ENCODE results near the gene ADAM21. TPM values are rescaled to one million over a fixed set of nuclear protein-coding genes. Genes with fewer than 3 reads are reported as not detected.
A peak's percentile ranks its signal among the peaks of the same experiment; 100 is the strongest.

ADAM21 gene
- total and polyA plus RNA-seq, 2 of the 13 experiments (the other 11 are each of a cell fraction or from before 2014, with no cell fraction given): 0.03 to 0.07 TPM

DNA sequence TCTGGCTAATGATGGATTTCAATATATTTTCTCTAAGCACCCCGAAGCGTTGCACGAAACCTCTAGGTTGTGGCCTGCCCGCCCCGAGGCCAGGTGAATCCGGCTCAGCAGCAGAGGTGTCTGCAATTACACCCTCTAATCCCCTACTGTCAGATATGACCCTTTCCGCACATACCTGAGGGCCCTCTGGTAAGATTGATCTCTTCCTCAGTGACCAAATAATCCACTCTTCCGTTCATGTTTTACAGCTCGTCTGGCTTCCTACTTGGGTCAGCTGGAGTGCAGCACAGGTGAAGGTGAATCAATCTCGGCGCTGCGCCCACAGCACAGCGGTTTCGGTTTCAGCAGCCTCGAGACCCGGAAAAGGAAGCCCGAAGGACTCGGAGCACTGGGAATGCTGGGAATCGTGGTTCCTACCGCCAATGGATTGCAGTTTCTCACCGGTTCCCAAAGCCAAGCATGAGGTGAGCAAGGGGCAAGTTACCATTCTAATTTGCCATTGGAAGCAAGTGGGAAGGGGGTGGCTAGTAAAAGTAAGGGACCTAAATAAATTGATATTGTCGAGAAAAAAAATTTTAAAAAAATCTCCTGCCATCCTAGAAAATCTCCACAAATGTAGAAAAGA lies 35.1 kb upstream of the ADAM21 start, which contains the start of gene SYNJ2BP (continued):
- TF ChIP-seq MTA1 (CRISPR knock-in tag; IDR thresholded peaks at IDR 0.05; ENCODE audit: borderline replicate concordance) (no peak), SOX6 (IDR thresholded peaks at IDR 0.05) (no peak), SOX6 (CRISPR knock-in tag; IDR thresholded peaks at IDR 0.05) (peak; percentile 38; the same call in 1 of the 2 replicates), TEAD3 (CRISPR knock-in tag; optimal IDR thresholded peaks at IDR 0.05; ENCODE audit: borderline replicate concordance) (no peak), XBP1 (CRISPR knock-in tag; IDR thresholded peaks at IDR 0.05) (peak; percentile 41; the same call in 1 of the 2 replicates), ELF4 (CRISPR knock-in tag; IDR thresholded peaks at IDR 0.05; ENCODE audit: borderline replicate concordance) (no peak), ZNF879 (CRISPR knock-in tag; IDR thresholded peaks at IDR 0.05) (no peak), SALL1 (CRISPR knock-in tag; IDR thresholded peaks at IDR 0.05) (peak; percentile 78), TGIF2 (CRISPR knock-in tag; IDR thresholded peaks at IDR 0.05) (peak; percentile 80), FOSL2 (CRISPR knock-in tag; IDR thresholded peaks at IDR 0.05) (peak; percentile 55; the same call in 1 of the 2 replicates), PCBP2 (optimal IDR thresholded peaks at IDR 0.05; ENCODE audit: low read depth, low read length, poor library complexity, severe bottlenecking) (no peak), ZNF441 (CRISPR knock-in tag; IDR thresholded peaks at IDR 0.05; ENCODE audit: borderline replicate concordance) (no peak), PLRG1 (conservative IDR thresholded peaks at IDR 0.05) (no peak), IRX3 (CRISPR knock-in tag; IDR thresholded peaks at IDR 0.05; ENCODE audit: borderline replicate concordance, low read depth) (no peak)
- TF ChIP-seq, protein P1, sequence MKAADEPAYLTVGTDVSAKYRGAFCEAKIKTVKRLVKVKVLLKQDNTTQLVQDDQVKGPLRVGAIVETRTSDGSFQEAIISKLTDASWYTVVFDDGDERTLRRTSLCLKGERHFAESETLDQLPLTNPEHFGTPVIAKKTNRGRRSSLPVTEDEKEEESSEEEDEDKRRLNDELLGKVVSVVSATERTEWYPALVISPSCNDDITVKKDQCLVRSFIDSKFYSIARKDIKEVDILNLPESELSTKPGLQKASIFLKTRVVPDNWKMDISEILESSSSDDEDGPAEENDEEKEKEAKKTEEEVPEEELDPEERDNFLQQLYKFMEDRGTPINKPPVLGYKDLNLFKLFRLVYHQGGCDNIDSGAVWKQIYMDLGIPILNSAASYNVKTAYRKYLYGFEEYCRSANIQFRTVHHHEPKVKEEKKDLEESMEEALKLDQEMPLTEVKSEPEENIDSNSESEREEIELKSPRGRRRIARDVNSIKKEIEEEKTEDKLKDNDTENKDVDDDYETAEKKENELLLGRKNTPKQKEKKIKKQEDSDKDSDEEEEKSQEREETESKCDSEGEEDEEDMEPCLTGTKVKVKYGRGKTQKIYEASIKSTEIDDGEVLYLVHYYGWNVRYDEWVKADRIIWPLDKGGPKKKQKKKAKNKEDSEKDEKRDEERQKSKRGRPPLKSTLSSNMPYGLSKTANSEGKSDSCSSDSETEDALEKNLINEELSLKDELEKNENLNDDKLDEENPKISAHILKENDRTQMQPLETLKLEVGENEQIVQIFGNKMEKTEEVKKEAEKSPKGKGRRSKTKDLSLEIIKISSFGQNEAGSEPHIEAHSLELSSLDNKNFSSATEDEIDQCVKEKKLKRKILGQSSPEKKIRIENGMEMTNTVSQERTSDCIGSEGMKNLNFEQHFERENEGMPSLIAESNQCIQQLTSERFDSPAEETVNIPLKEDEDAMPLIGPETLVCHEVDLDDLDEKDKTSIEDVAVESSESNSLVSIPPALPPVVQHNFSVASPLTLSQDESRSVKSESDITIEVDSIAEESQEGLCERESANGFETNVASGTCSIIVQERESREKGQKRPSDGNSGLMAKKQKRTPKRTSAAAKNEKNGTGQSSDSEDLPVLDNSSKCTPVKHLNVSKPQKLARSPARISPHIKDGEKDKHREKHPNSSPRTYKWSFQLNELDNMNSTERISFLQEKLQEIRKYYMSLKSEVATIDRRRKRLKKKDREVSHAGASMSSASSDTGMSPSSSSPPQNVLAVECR (CRISPR knock-in tag; IDR thresholded peaks at IDR 0.05; ENCODE audit: borderline replicate concordance): peak; percentile 85
- TF ChIP-seq, protein P2, sequence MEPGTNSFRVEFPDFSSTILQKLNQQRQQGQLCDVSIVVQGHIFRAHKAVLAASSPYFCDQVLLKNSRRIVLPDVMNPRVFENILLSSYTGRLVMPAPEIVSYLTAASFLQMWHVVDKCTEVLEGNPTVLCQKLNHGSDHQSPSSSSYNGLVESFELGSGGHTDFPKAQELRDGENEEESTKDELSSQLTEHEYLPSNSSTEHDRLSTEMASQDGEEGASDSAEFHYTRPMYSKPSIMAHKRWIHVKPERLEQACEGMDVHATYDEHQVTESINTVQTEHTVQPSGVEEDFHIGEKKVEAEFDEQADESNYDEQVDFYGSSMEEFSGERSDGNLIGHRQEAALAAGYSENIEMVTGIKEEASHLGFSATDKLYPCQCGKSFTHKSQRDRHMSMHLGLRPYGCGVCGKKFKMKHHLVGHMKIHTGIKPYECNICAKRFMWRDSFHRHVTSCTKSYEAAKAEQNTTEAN (CRISPR knock-in tag; conservative IDR thresholded peaks at IDR 0.05): no peak
- TF ChIP-seq, protein P3, sequence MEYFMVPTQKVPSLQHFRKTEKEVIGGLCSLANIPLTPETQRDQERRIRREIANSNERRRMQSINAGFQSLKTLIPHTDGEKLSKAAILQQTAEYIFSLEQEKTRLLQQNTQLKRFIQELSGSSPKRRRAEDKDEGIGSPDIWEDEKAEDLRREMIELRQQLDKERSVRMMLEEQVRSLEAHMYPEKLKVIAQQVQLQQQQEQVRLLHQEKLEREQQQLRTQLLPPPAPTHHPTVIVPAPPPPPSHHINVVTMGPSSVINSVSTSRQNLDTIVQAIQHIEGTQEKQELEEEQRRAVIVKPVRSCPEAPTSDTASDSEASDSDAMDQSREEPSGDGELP (IDR thresholded peaks at IDR 0.05; ENCODE audit: borderline replicate concordance, low read depth): peak; percentile 93
- TF ChIP-seq, protein P4, sequence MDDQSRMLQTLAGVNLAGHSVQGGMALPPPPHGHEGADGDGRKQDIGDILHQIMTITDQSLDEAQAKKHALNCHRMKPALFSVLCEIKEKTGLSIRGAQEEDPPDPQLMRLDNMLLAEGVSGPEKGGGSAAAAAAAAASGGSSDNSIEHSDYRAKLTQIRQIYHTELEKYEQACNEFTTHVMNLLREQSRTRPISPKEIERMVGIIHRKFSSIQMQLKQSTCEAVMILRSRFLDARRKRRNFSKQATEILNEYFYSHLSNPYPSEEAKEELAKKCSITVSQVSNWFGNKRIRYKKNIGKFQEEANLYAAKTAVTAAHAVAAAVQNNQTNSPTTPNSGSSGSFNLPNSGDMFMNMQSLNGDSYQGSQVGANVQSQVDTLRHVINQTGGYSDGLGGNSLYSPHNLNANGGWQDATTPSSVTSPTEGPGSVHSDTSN (CRISPR knock-in tag; IDR thresholded peaks at IDR 0.05; ENCODE audit: borderline replicate concordance): no peak
- TF ChIP-seq, protein P5, sequence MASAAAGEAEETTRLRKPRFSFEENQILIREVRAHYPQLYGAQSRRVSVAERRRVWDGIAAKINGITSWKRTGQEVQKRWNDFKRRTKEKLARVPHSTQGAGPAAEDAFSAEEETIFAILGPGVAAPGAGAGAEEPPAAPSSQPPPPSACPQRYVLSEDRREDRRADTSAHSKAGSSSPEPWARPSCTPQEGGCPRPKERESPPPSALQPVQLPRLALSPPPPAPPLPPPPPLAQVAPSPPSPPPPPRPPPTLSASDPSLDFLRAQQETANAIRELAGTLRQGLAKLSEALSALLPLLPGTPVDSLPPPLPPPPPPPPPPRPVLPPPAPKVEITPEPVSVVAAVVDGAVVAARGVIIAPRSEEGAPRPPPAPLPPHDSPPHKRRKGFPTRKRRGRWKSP (CRISPR knock-in tag; IDR thresholded peaks at IDR 0.05): peak; percentile 57; the same call in 1 of the 2 replicates
- TF ChIP-seq, protein P6, sequence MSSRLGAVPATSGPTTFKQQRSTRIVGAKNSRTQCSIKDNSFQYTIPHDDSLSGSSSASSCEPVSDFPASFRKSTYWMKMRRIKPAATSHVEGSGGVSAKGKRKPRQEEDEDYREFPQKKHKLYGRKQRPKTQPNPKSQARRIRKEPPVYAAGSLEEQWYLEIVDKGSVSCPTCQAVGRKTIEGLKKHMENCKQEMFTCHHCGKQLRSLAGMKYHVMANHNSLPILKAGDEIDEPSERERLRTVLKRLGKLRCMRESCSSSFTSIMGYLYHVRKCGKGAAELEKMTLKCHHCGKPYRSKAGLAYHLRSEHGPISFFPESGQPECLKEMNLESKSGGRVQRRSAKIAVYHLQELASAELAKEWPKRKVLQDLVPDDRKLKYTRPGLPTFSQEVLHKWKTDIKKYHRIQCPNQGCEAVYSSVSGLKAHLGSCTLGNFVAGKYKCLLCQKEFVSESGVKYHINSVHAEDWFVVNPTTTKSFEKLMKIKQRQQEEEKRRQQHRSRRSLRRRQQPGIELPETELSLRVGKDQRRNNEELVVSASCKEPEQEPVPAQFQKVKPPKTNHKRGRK (CRISPR knock-in tag; IDR thresholded peaks at IDR 0.05): no peak

Data from HepG2 (cell line).